ENCODE results near the gene SSC4D.
"Not testable (repeated sequence)": the region's sequence is repeated elsewhere in the genome, so short reads cannot be mapped to it uniquely, and the experiment has no call there.

The SSC4D gene

DNA sequence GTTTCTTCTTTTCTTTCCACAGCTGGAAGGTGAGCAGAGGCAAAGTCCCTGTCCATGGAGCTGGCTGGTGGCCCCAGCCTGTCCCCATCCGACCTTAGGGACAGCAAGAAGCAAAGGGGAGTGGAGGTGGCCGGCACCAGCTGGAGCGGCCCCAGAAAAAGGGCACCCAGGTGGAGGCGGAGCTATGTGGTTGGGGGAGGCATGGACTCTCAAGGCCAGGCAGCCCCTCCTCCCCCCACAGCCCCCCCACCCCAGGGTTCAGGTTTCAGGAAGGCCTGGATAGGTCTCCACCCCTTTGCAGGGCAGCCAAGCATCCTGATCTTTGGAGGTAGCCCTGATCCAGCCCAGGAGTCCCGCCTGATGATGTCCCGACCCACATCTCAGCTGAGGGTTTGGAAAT, at the start of gene SSC4D:
TSS of gene SSC4D (minus strand) at position 161 of the 400 bp plus-strand sequence. CDS start 5,258 bp downstream, outside the sequence.
- no peak for DNase-seq (ENCODE audit: low read depth)

DNA sequence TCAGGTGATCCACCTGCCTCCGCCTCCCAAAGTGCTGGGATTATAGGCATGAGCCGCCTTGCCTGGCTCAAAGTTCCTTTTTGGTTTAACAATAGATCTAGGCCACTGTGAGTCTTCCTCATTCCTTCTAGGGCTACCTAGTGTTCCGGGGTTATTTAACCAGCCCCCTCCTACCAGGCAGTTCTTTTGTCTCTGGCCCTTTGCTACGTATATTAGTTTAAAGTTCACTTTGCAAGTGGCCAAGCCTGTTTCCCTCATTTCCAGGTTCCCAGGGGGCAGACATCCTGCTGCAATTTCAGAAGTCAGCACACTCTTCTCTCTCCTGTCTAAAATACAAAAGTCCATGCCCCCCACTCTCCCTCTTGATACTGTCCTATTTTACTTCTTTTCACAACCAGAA, 49.0 kb upstream of the SSC4D start:
- DNase-seq (ENCODE audit: low read depth): not testable (repeated sequence)

DNA sequence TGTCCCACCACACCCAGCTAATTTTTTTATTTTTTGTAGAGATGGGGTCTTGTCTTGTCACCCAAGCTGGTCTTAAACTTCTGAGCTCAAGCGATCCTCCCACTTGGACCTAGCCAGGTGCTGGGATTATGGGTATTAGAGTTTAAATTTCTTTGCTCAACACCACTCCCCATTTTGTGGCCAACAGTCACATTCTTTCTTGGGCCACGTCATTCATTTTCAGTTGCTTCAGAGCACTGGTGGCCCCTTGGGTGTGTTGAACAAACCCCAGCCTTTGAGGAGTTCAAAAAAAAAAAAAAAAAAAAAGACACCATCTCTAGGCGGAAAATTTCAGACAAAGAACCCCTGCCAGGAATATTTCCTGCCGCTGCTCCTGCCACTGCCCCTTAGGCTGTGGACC, 47.5 kb upstream of the SSC4D start:
- not testable (repeated sequence) for DNase-seq (ENCODE audit: low read depth)

DNA sequence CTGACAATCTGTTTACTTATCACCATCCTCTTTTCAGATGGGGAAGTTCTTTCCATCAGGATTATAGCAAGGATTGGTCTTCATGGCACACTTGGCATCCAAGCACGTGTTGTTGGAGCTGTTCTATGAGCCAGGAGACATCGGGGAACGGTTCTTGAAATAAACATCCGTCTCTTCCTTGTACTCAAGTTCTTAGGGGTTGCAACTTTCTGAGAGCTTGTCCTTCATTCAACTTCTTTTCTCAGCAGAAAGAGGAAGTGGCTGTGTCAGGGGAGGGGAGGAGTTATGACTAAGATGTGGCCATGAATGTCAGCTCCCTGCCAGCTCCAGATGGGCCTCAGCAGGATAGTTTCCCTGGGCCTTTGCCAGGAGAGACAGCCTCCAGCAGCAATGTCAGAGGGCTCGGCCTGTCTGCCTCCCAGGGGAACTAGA, 36.1 kb upstream of the SSC4D start:
- DNase-seq (ENCODE audit: low read depth): peak; percentile 29

DNA sequence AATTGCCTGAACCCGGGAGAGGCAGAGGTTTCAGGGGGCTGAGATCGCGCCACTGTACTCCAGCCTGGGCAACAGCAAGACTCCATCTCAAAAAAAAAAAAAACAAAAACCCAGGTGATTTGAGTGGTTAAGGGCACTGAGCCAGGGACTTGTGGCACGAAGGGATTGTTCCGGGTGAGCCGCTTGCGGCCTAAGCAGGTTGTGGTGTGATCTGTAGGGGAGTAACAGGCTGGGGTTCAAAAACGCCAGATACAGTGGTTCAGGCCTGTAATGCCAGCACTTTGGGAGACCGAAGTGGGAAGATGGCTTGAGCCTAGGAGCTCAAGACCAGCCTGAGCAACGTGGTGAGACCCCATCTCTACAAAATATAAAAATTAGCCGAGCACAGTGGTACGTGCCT, 34.3 kb upstream of the SSC4D start:
- not testable (repeated sequence) for DNase-seq (ENCODE audit: low read depth)

DNA sequence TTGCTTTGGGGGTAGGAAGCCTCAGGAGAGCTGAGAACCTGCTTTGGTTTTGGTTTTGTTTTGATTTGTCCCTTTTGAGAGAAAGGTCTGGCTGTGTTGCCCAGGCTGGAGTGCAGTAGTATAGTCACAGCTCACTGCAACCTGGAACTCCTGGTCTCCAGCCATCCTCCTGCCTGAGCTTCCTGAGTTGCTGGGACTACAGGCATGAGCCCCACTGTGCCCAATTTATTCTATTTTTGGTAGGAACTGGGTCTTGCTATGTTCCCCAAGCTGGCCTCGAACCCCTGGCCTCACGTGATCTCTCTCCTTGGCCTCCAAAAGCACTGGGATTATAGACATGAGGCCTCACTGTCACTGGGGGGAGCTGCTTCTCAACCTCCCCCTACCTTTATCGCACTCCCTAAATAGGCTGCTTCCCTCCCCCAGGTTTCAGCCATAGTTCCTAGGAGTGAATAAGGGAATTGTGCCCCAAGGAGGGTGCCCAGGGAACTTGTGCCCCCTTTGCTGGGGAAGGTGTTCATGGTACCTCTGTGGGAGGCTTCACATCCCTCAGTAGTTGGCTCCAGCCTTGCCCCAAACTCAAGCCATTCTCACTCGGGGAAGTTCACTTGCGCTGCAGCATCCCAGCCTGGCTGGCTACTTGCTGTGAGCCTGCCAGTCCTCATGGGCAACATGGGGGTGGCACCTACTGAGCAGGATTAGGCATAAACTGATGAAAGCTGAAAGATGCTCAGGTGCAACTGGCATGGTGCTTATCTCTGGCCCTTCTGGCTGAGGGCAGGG, 33.4 kb upstream of the SSC4D start:
- not testable (repeated sequence) for DNase-seq (ENCODE audit: low read depth)

DNA sequence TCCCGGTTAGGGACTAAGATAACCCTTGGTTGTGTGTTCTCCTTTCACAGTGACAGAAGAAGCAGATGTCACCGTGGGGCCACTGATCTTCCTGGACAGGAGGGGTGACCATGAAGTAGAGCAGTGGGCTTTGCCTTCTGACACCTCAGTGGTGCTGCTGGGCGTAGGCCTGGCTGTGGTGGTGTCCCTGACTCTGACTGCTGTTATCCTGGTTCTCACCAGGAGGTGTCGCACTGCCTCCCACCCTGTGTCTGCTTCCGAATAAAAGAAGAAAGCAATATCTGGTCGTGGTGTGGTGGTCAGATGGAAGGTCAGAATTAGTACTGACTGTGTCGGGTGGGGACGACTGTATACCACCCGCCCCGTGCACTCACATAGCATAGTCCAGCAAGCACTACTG, 32.3 kb upstream of the SSC4D start:
- not testable (repeated sequence) for DNase-seq (ENCODE audit: low read depth)

DNA sequence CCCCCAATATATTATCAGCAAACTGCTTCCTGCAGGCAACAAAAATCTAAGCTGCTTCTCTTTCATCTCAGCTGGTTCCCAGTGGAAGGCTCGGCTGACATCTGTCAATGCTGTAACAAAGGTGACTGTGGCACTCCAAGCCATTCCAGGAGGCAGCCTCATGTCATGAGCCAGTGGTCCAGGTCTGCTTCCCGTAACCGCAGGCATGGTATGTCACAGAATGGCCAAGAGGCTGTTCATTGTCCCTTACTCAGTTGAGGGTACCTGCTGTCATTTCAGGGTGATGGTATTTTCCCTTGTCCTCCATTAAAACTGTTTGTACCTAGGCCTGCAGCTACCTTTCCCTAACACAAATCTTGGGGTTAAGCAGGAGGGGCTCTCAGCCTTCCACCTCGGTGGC, 30.9 kb upstream of the SSC4D start:
- DNase-seq (ENCODE audit: low read depth): not testable (repeated sequence)

DNA sequence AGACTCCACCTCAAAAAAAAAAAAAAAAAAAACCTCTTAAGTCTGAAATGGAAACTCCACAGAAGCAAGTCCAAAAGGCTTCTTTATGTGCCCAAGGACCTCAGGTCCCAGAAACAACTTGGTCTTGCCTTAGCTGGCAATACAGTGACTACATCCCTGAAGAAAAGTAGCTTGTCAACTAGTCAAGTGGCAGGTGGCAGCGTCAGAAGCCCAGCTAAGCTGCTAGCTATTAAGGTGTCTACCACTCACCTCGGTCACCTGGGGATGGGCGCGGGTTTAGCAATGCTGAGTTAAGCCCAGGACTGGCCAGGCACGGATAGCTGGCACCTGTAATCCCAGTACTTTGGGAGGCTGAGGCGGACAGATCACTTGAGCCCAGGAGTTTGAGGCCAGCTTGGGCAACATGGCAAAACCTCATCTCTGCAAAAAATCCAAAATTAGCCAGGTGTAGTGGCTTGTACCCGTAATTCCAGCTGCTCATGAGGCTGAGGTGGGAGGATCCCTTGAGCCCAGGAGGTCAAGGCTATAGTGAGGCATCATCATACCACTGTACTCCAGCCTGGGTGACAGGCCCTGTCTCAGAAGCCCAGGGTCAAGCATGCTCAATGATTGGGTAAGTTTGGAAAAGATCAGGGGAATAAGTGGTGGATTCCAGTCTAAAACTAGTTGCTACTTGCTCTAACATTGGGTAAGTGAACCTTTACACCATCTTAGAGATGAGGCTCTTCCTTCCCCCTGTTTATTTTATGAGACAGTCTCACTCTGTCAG, 29.8 kb upstream of the SSC4D start:
- not testable (repeated sequence) for DNase-seq (ENCODE audit: low read depth)

DNA sequence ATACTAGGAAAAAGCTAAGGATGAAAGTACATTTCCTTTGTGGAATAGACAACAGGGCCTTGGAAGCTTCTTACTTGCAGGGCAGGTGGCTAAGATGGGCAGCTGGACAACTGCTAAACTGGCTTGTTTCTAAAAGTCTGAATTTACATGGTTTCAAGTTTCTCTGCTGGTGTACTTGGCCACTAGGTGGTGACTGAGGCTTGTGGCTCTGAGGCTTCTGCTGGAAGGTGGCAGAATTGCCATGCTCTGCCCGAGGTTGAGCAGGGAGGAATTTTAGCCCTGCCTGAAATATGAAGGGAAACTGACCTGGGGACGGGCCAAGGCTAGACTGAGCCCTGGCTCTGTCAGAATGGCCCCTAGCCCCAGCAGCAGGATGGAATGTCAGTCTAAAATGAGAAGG, 28.4 kb upstream of the SSC4D start:
- not testable (repeated sequence) for DNase-seq (ENCODE audit: low read depth)

DNA sequence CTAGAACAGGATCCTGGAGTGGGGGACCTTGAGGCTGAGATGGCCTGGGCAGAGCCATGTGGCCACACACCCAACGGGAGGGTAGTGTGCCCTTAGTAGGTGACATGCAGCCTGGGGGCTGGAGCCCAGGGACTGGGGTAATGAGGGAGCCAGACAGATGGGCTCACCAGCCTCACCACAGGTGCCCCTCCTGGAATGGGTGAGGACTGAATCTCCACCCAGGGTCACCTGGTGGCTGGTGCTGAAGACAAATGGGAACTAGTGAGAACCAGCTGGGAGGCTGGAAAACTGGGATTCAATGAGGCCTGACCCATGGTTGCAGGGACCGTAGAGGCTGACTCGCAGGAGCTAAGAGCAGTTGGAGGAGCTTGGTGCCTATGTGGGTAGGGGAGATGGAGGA, 21.3 kb upstream of the SSC4D start:
- no peak for DNase-seq (ENCODE audit: low read depth)

DNA sequence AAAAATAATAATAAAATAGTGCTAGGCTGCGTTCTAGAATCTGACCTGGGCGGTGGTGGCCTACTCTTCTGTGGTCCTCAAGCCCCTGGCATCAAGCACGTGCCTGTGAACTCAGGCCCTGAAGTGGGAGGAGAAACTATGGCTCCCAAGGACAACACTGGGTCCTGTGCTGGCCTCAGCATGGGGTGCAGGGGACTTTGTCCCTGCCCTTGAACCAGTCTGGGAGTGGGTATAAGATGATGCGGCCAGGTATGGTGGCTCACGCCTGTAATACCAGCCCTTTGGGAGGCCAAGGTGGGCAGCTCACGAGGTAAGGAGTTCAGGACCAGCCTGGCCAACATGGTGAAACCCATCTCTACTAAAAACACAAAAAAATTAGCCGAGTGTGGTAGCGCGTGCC, 20.7 kb upstream of the SSC4D start:
- no peak for DNase-seq (ENCODE audit: low read depth)

DNA sequence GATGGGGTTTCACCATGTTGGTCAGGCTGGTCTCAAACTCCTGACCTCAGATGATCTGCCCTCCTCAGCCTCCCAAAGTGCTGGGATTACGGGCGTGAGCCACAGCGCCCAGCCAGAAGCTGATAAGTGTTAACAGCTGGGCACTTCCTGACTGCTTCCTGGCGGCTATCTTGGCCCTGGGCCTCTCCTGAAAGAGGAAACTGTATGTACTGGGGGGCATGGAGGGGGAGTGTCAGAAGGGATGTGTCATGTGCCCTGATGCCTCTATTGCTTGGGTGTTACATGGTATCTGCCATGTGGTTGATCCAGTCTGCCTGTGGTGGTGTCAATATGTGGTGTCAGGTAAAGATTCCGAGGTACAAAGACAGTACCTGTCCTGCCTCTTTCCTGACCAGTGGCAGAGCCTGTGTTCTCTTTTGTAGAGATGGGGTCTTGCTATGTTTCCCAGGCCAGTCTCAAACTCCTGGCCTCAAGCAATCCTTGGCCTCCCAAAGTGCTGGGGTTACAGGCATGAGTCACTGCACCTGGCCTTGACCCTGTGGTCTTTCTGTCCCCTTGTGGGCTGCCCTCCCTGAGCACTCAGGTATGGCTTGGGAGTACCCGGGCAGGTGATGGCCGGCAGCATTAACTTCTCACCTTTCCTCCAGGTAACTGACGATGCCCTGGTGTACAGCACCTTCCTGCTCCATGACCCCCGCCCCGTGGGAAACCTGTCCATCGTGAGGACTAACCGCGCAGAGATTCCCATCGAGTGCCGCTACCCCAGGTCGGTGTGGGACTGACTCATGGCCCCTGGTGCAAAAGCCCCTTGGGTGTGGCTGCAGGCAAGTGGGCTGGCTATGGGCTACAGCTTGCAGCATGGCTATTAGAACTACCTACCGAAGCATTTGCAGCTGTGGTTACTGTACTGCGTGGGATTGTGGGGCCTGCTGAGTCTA, 19.6 kb upstream of the SSC4D start:
- DNase-seq (ENCODE audit: low read depth): peak; percentile 76

DNA sequence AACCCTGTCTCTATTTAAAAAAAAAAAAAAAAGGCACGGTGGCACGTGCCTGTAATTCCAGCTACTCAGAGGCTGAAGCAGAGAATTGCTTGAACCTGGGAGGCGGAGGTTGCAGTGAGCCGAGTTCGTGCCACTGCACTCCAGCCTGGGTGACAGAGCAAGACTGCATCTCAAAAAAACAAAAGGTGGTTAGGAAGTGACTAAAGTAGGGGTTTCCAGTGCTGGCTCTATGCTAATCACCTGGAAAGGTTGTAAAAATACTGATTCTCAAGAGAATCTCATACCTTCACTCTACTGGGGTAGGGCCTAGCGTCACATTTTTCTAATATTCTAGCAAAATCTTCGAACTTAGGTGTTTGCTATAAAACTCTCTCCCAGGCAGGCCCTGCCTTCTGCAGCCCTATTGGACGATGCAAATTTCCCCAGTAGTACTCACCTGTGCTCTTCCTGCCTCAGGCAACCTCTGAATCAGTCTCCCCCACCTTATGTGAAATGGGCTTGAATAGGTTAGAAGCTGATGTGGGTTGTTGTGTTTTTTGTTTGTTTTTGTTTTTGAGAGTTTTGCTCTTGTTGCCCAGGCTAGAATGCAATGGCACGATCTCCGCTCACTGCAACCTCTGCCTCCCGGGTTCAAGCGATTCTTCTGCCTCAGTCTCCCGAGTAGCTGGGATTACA, 18.8 kb upstream of the SSC4D start:
- no peak for DNase-seq (ENCODE audit: low read depth)

DNA sequence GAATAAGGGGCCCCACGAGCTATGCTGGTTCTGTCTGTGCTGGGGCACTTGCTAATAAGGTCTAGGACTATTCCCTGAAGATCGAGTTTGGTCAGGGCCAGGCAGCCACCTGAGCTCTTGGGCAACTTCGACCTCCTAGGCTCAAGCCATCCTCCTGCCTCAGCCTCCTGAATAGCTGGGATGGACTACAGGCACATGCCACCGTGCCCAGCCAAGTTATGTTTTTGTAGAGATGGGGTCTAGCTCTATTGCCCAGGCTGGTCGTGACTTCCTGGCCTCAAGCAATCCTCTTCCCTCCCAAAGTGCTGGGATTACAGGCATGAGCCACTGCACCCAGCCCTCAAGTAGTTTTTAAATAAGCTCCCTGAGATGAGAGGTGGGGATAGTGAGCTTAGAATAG, 18.1 kb upstream of the SSC4D start:
- DNase-seq (ENCODE audit: low read depth): no peak

DNA sequence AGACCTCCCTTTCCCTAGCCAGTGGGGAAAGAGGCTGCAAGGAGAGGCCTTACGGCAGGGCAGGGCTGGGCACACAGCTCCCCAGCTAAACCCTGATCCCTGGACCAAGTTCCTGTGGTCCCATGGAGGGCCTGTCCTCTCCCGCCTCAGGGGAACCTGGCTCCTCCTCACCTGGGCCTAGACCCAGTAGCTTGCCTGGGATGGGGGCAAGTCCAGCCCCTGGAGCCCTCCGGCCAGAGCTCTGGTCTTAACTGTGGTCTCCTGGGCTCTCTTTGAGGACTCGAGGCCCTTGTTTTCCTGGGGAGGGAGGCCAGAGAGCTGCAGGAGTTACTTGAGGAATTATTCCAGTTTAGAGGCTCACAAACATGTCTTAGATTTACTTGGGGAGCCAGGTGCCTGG, 16.7 kb upstream of the SSC4D start:
- DNase-seq (ENCODE audit: low read depth): no peak

DNA sequence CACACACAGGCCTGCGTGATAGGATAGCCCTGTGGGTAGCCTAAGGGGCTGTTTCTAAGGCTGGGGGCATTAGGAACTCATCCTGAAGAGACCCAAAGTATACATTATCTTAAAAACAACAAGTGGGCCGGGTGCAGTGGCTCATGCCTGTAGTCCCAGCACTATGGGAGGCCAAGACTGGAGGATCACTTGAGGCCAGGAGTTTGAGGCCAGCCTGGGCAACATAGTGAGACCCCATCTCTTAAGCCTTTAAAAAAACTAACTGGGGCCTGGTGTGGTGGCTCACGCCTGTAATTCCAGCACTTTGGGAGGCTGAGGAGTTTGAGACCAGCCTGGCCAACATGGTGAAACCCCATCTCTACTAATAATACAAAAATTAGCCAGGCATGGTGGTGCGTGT, 16.1 kb upstream of the SSC4D start:
- not testable (repeated sequence) for DNase-seq (ENCODE audit: low read depth)

DNA sequence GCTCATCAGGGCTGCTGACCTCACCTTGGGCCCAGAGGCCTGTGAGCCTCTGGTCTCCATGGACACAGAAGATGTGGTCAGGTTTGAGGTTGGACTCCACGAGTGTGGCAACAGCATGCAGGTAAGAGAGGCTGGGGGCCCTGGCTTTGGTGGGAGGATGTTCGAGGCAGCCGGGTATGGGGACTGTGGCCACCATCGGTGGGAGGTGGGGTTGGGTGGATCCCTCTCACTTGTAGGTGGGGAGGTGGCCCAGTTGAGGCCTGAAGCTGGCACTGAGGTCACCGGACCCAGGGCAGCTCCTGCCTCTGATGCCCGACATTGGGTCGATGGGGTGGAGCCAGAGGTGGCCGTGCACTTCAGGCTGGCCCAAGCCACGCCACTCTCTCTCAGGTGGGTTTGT, 15.7 kb upstream of the SSC4D start:
- DNase-seq (ENCODE audit: low read depth): no peak

DNA sequence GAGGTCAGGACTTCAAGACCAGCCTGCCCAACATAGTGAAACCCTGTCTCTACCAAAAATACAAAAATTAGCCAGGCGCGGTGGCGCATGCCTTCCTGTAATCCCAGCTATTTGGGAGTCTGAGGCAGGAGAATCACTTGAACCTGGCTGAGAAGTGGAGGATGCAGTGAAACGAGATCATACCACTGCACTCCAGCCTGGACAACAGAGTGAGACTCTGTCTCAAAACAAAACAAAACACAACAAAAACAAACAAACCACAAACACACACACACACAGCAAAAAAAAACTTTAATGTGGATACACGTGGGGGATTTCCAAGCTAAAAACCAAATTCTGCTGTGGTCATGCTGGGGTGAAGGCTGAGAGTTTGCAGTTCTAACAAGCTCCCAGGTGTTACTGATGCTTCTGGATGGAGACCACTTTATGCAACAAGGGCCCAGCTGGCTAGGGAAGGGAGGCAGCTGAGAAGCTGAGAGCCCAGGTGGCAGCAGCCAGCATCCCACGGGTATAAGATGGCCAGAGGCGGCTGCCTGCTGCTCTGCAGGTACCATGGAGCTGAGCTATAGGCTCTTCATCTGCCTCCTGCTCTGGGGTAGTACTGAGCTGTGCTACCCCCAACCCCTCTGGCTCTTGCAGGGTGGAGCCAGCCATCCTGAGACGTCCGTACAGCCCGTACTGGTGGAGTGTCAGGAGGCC, 15.1 kb upstream of the SSC4D start, which contains the start of gene ZP3:
TSS of gene ZP3 (plus strand) at position 538 of the 699 bp plus-strand sequence. CDS start at position 553, 15 bp downstream.
- DNase-seq (ENCODE audit: low read depth): no peak

DNA sequence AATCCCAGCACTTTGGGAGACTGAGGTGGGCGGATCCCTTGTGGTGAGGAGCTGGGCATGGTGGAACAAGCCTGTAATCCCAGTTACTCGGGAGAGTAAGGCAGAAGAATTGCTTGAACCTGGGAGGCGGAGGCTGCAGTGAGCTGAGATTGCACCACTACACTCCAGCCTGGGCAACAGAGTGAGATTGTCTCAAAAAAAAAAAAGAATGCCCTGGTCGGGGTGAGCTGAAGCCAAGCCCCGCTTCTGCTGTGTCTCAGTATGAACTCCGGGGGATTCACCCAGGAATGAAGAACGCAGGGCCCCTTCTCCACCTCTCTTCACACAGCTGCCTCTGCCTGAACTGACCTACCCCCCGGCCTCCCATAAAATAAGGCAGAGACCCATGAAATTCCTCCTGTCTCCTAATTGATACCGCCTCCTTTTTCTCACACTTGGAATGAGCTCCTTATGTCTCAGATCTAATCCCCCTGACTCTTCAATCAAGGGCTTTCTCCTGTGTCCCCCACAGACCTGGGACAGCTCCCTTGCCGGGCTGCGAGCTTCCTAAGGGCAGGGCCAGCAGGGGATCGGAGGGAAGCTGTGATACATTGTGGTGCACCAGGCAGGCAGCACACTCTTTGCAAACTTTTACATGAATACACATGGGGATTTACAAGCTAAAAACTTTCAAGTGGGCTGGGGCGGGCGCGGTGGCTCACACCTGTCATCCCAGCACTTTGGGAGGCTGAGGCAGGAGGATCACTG, 14.3 kb upstream of the SSC4D start:
- DNase-seq (ENCODE audit: low read depth): no peak

All from CMK (cell line).